ENCODE data around the gene KCNC3. TPM values are rescaled to one million over a fixed set of nuclear protein-coding genes. Genes with fewer than 3 reads are reported as not detected.

KCNC3 gene
- total RNA-seq, 1 donor from 2014 or later: not detected

GRCh38 chr19:50287331-50287730 lies 41.8 kb downstream of the KCNC3 start:
- no peak overlapping the region for H3K4me3 ChIP-seq (ENCODE audit: insufficient read depth, low read depth, low read length)
- Mint-ChIP-seq H3K36me3 (ENCODE audit: low read depth, unreplicated experiment) (no peaks in the 10 kb centered on the region), H3K4me3 (ENCODE audit: unreplicated experiment) (no peak overlapping the region)

GRCh38 chr19:50286443-50286842 lies 42.7 kb downstream of the KCNC3 start:
- Histone ChIP-seq H3K9ac (ENCODE audit: low read length) (no peak overlapping the region), H3K4me1 (ENCODE audit: insufficient read depth, low read length) (no peaks in the 10 kb centered on the region), H3K36me3 (ENCODE audit: insufficient read depth, low read length) (no peaks in the 10 kb centered on the region), H4K20me1 (ENCODE audit: insufficient read depth, low read length) (no peaks in the 10 kb centered on the region), H2AFZ (ENCODE audit: low read depth, low read length) (no peak overlapping the region), H3K9me3 (ENCODE audit: insufficient read depth, low read depth, low read length) (no peaks in the 10 kb centered on the region), H3K79me2 (ENCODE audit: insufficient read depth, low read length) (no peaks in the 10 kb centered on the region), H3K4me2 (ENCODE audit: low read length) (no peak overlapping the region), H3K27ac (ENCODE audit: low read depth, low read length) (no peak overlapping the region), H3K4me3 (ENCODE audit: insufficient read depth, low read depth, low read length) (no peak overlapping the region), H3K27me3 (ENCODE audit: insufficient read depth, low read length) (no peaks in the 10 kb centered on the region)
- Mint-ChIP-seq H3K27me3 (ENCODE audit: low read depth, unreplicated experiment) (no peaks in the 10 kb centered on the region), H3K27ac (ENCODE audit: unreplicated experiment) (no peak overlapping the region), H3K4me1 (ENCODE audit: low read depth, unreplicated experiment) (no peaks in the 10 kb centered on the region), H3K4me3 (ENCODE audit: unreplicated experiment) (no peak overlapping the region), H3K9me3 (ENCODE audit: unreplicated experiment) (peaks cover 11% of the 10 kb centered on the region), H3K36me3 (ENCODE audit: low read depth, unreplicated experiment) (no peaks in the 10 kb centered on the region)
- TF ChIP-seq CTCF (IDR thresholded peaks at IDR 0.05; ENCODE audit: insufficient read depth, low read depth, low read length) (no peak), EZH2 (IDR thresholded peaks at IDR 0.05; ENCODE audit: insufficient read depth, low read length) (no peak)
- no peak for FAIRE-seq
- no peak for DNase-seq (ENCODE audit: low read depth)

More at GRCh38 chr19:50287331-50287730, 41.8 kb downstream of the KCNC3 start:
- Histone ChIP-seq H3K4me1 (ENCODE audit: insufficient read depth, low read length) (no peaks in the 10 kb centered on the region), H3K9ac (ENCODE audit: low read length) (no peak overlapping the region), H2AFZ (ENCODE audit: low read depth, low read length) (no peak overlapping the region), H3K27me3 (ENCODE audit: insufficient read depth, low read length) (no peaks in the 10 kb centered on the region), H3K79me2 (ENCODE audit: insufficient read depth, low read length) (no peaks in the 10 kb centered on the region), H3K36me3 (ENCODE audit: insufficient read depth, low read length) (no peaks in the 10 kb centered on the region), H3K9me3 (ENCODE audit: insufficient read depth, low read depth, low read length) (no peaks in the 10 kb centered on the region), H3K27ac (ENCODE audit: low read depth, low read length) (no peak overlapping the region), H4K20me1 (ENCODE audit: insufficient read depth, low read length) (no peaks in the 10 kb centered on the region), H3K4me2 (ENCODE audit: low read length) (no peak overlapping the region)
- H3K9me3 Mint-ChIP-seq (ENCODE audit: unreplicated experiment): peaks cover 11% of the 10 kb centered on the region
- no peak overlapping the region for H3K27ac Mint-ChIP-seq (ENCODE audit: unreplicated experiment)
- TF ChIP-seq CTCF (IDR thresholded peaks at IDR 0.05; ENCODE audit: insufficient read depth, low read depth, low read length) (no peak), EZH2 (IDR thresholded peaks at IDR 0.05; ENCODE audit: insufficient read depth, low read length) (no peak)
- H3K27me3 Mint-ChIP-seq (ENCODE audit: low read depth, unreplicated experiment): no peaks in the 10 kb centered on the region
- DNase-seq (ENCODE audit: low read depth) (no peak), FAIRE-seq (no peak)
- no peaks in the 10 kb centered on the region for H3K4me1 Mint-ChIP-seq (ENCODE audit: low read depth, unreplicated experiment)

GRCh38 chr19:50285833-50286232 lies 43.3 kb downstream of the KCNC3 start:
- TF ChIP-seq EZH2 (IDR thresholded peaks at IDR 0.05; ENCODE audit: insufficient read depth, low read length) (no peak), CTCF (IDR thresholded peaks at IDR 0.05; ENCODE audit: insufficient read depth, low read depth, low read length) (no peak)
- Mint-ChIP-seq H3K4me1 (ENCODE audit: low read depth, unreplicated experiment) (no peaks in the 10 kb centered on the region), H3K27ac (ENCODE audit: unreplicated experiment) (no peak overlapping the region), H3K9me3 (ENCODE audit: unreplicated experiment) (peaks cover 15% of the 10 kb centered on the region), H3K27me3 (ENCODE audit: low read depth, unreplicated experiment) (no peaks in the 10 kb centered on the region), H3K4me3 (ENCODE audit: unreplicated experiment) (no peak overlapping the region), H3K36me3 (ENCODE audit: low read depth, unreplicated experiment) (no peaks in the 10 kb centered on the region)
- no peaks in the 10 kb centered on the region for H3K79me2 ChIP-seq (ENCODE audit: insufficient read depth, low read length)
- H4K20me1 ChIP-seq (ENCODE audit: insufficient read depth, low read length): no peaks in the 10 kb centered on the region
- no peaks in the 10 kb centered on the region for H3K36me3 ChIP-seq (ENCODE audit: insufficient read depth, low read length)
- no peak overlapping the region for H3K27ac ChIP-seq (ENCODE audit: low read depth, low read length)
- DNase-seq (ENCODE audit: low read depth) (no peak), FAIRE-seq (no peak)
- H3K9me3 ChIP-seq (ENCODE audit: insufficient read depth, low read depth, low read length): no peaks in the 10 kb centered on the region
- no peaks in the 10 kb centered on the region for H3K27me3 ChIP-seq (ENCODE audit: insufficient read depth, low read length)
- no peak overlapping the region for H3K9ac ChIP-seq (ENCODE audit: low read length)
- H3K4me3 ChIP-seq (ENCODE audit: insufficient read depth, low read depth, low read length): no peak overlapping the region
- no peak overlapping the region for H3K4me2 ChIP-seq (ENCODE audit: low read length)
- H3K4me1 ChIP-seq (ENCODE audit: insufficient read depth, low read length): no peaks in the 10 kb centered on the region
- no peak overlapping the region for H2AFZ ChIP-seq (ENCODE audit: low read depth, low read length)
